Measurements from ENCODE around the gene ADARB1.

ADARB1 gene

DNA sequence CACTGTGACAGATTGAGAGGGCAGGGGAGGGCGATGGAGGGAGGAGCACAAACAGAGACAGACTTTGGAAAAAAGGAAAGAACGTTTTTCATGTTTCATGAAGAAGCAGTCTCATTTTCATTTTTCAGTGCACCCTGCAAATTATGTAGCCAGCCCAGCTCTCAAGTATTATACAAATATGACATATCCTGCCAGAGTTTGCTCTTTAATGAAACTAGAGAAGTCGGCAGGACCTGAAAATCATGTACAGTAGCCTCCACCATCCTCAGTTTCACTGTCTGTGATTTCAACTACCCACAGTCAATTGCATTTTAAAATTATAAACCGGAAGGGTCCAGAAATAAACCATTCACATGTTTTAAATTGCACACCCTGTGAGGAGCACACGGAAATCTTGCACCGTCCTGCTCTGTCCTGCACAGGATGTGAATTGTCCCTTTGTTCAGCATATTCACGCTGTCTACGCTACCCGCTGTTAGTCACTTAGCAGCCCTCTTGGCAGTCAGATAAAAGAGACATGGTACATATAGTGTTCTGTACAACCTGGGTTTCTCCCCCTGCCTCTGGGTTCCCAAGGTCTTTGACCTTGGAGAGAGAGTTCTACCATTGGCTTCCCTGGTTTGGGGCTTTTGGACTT lies 13.6 kb upstream of the ADARB1 start:
- TF ChIP-seq, protein P1, sequence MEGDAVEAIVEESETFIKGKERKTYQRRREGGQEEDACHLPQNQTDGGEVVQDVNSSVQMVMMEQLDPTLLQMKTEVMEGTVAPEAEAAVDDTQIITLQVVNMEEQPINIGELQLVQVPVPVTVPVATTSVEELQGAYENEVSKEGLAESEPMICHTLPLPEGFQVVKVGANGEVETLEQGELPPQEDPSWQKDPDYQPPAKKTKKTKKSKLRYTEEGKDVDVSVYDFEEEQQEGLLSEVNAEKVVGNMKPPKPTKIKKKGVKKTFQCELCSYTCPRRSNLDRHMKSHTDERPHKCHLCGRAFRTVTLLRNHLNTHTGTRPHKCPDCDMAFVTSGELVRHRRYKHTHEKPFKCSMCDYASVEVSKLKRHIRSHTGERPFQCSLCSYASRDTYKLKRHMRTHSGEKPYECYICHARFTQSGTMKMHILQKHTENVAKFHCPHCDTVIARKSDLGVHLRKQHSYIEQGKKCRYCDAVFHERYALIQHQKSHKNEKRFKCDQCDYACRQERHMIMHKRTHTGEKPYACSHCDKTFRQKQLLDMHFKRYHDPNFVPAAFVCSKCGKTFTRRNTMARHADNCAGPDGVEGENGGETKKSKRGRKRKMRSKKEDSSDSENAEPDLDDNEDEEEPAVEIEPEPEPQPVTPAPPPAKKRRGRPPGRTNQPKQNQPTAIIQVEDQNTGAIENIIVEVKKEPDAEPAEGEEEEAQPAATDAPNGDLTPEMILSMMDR (IDR thresholded peaks at IDR 0.05), result no peak

DNA sequence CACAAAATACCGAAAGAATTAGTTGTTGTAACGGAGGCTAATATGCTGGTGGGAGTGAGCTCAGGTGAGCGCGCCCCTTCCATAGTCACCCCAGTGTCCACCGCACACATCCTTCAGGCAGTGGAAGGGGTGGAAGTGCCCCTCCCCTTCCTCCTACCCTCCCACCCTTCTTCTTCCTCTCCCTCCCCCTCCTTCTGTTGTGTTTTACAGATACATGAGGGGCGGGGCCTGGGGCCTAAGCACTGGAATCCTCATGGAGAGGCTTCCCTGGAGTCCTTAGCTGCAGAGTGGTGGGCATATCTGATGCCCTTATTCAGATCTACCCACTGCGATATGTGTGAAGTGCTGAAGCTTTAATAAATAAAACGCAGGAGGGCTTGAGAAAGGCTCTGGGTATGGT lies 10.3 kb upstream of the ADARB1 start:
- TF ChIP-seq, protein P1 (IDR thresholded peaks at IDR 0.05), result no peak

DNA sequence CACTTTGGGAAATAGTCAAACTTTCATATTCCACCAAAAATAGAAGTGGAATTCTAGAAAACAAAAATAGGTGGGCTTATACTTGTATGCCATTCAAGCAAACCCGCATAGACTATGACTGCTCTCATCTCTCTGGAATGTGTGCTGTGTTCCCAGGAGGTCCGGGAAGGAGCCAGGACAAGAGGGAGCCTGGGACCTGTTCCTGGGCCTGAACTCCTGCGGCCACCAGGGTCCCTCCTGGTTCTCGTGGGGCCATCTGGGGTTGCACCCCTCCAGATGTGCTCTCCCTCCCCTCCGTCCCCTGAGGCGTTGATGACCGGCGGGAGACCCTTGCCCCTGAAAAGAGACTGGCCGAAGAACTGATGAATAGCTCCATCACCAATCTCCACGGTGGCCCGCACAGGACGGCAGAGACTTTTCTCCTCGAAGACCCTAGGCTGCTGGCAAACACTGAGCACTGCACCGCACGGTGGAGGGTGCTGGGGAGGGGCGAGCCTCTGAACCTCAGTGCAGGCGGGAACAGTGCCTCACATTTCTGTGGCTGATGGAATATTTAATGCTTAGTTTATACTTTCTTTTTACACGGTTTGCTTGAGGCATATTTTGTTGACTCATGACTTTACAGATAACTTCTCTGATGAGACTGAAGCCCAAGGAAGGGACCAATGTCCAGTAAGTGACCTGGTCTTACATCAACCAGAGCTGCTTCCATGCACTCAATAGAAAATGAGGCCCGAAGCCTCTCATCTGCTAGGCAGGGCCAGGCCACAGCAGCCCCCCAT lies 9.6 kb upstream of the ADARB1 start:
- TF ChIP-seq, protein P1 (IDR thresholded peaks at IDR 0.05), result no peak

DNA sequence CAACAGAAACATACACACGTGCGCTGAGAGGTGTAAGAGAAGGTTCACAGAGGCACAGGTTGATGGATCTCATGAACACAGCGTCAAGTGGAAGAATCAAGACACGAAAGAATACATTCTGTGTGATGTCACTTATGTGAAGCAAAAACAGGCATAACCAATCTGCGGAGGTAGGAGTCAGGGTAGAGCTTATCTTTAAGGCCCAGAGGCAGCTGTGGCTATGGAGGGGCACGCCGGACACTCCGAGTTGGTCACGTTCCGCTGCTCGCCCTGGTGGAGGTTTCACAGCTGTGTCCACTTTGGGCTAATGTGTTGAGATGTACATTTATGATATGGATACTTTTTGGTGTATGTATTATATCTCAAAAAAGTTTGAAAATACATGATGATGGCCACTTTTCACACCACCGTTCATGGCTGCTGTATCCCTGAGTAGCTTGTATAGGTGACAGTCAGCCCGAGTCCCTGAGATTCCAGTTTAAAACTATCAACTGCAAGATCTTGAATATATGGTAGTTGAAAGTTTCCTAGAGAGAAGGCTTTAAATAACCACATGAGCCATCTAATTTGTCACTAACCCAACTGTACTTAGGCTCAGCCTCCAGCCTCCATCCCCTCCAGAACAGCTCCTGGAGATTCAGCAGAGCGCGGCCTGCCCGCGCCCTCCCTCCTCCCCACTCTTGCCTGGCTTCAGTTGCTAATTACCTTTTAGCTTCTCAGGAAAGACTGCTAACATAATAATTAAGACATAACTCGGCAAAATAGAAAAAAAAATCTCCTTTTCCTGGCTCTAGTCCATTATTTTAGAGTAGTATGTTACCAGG lies 6.7 kb upstream of the ADARB1 start:
- TF ChIP-seq, protein P1 (IDR thresholded peaks at IDR 0.05), result no peak

DNA sequence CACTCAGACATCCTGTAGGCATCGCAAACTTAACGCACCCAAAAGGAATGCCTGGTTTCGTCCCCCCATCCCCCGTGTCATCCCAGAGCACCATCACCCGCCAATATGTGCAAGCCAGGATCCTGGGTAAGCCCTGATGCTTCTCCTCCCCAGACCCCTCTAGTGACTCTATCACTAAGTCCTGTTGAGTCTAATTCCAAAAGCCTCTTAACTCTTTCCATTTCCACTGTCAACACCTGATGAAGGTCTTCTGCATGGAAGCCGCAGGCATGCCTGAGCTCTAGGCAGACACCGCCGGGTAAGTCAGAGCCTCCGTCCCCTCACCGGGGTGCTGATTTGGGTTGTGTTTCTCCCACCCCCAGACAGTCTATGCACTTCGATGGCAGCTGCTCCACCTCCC lies 5.3 kb upstream of the ADARB1 start:
- TF ChIP-seq, protein P1 (IDR thresholded peaks at IDR 0.05), result no peak

DNA sequence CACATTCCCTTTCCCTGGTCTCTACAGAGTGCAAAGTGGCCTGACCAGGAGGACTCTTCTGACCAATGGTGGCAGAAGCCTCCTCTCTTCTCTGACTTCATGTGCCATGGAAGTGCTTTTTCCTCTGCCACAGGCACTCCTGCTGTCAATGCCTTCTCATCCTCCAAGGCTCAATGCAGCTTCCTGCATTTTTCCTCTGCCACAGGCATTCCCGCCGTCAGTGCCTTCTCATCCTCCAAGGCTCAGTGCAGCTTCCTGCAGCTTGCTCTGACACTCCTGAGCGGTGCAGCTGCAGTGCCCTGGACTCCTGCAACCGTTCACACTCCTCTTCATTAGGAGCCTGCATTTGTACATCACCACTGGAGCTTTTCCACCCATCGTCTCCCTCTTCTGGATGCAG lies 4.7 kb upstream of the ADARB1 start:
- TF ChIP-seq, protein P1 (IDR thresholded peaks at IDR 0.05), result no peak

DNA sequence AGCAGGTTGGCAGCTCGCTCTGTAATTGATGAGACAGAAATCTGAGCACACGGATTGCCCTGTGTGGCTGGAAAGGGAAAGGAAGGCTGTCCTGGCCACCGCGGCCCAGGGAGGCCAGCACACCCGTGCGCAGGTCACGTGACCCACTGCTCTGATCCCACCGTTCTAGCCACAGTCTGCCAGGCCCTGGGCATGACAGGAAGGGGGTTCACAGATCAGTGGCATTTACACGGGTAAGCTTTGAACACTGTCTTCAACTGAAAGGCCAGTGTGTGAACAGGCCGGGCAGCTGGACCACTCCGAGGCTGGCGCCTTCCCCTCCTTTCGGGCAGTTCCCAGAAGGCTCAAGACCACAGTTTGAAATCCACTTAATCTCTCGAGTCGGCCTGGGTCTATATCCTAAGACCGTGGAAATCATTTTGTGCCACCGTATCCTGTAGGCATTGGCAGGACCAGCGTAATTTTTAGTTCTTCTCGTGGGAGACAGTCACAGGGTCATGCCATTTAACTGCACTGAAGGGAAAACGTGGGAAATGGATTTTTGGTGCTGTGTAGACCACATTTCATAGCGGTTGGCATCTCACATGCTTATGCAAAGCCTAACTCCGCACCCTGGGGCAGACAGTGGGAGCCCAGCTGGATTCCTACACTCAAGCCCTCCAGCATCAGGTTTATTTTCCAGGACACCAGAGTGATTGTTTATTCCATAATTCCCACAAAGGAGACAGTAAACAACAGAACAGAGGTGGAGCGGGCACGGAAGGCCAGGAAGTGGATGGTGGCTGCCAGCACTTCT lies 3.1 kb upstream of the ADARB1 start:
- TF ChIP-seq, protein P1 (IDR thresholded peaks at IDR 0.05), result no peak

Measured in LNCAP (cell line).